Caco-2 (cell line): ENCODE measurements around the gene ADAMTS3. TPM values are rescaled to one million over a fixed set of nuclear protein-coding genes. Genes with fewer than 3 reads are reported as not detected.

Experiments used
- BruUV-seq: library from RNA; stranded (reverse); fragments of 400-500 nt; replicated peaks from 2 replicates; lab custom pipeline; 2021; lab: Mats Ljungman, UMichigan
- CTCF ChIA-PET: fragments of 300-600 bp; sonication (Branson Sonifier 250); formaldehyde crosslinking; loops from one replicate; lab custom pipeline; 2022; ENCODE audit warnings: antibody characterized with exemption; lab: Charles Lee
- POLR2A ChIA-PET: fragments of 300-600 bp; sonication (Branson Sonifier 250); formaldehyde crosslinking; loops from one replicate; lab custom pipeline; 2022; ENCODE audit warnings: antibody characterized with exemption; lab: Charles Lee
- DNase-seq, 2 experiments: peaks; one replicate each; pipeline versions ENCODE4 v3.0.0 to v3.0.0-alpha.2; 2020 to 2022
- H3K27me3 ChIP-seq: replicated peaks from 2 replicates; pipeline ENCODE4 v1.6.0; 2011; ENCODE audit warnings: low read length; ENCODE audit not compliant: control insufficient read depth, insufficient read depth
- H3K36me3 ChIP-seq: 2 replicates; pipeline ENCODE4 v1.5.1; 2011; ENCODE audit warnings: low read length; ENCODE audit not compliant: control insufficient read depth, insufficient read depth
- H3K4me1 ChIP-seq: fragments of 250-450 bp; sonication (Bioruptor Pico); 2 replicates; pipeline ENCODE4 v1.5.1; 2020; ENCODE audit warnings: mild to moderate bottlenecking
- H3K4me3 ChIP-seq: 2 replicates; pipeline ENCODE4 v1.5.1; 2011; ENCODE audit warnings: low read depth, mild to moderate bottlenecking, control low read depth, low read length
- H3K9me3 ChIP-seq: fragments of 250-450 bp; sonication (Bioruptor Pico); 2 replicates; pipeline ENCODE4 v1.5.1; 2020; ENCODE audit warnings: mild to moderate bottlenecking, moderate library complexity
- H3K27ac Mint-ChIP-seq: one replicate; pipeline ENCODE4 v1.8.0; 2022; ENCODE audit warnings: mixed read lengths; ENCODE audit not compliant: unreplicated experiment
- H3K27me3 Mint-ChIP-seq: one replicate; pipeline ENCODE4 v1.8.0; 2022; ENCODE audit warnings: mixed read lengths; ENCODE audit not compliant: insufficient read depth, unreplicated experiment
- H3K36me3 Mint-ChIP-seq: one replicate; pipeline ENCODE4 v1.8.0; 2022; ENCODE audit warnings: mild to moderate bottlenecking, mixed read lengths; ENCODE audit not compliant: insufficient read depth, unreplicated experiment
- H3K4me1 Mint-ChIP-seq: one replicate; pipeline ENCODE4 v1.8.0; 2022; ENCODE audit warnings: low read depth, mixed read lengths; ENCODE audit not compliant: unreplicated experiment
- H3K4me3 Mint-ChIP-seq: one replicate; pipeline ENCODE4 v1.8.0; 2022; ENCODE audit warnings: mild to moderate bottlenecking, moderate library complexity, mixed read lengths; ENCODE audit not compliant: unreplicated experiment
- H3K9me3 Mint-ChIP-seq: one replicate; pipeline ENCODE4 v1.8.0; 2022; ENCODE audit warnings: mixed read lengths; ENCODE audit not compliant: unreplicated experiment
- intact Hi-C: fragments of 100-400 bp; cut with micrococcal nuclease; formaldehyde crosslinking; loops from one replicate; pipeline ENCODE4 v1.10.0; 2022; ENCODE audit not compliant: unreplicated experiment
- total RNA-seq: library from RNA; stranded (reverse); gene quantifications from 2 replicates; pipeline ENCODE4 v1.2.3, GENCODE V29; 2022
- TF ChIP-seq, protein P1 (sequence below), 2 experiments: fragments of 200-600 bp in 1 of 2; IDR thresholded peaks; 1 replicate in 1 of 2; 2 replicates in 1 of 2; pipeline versions ENCODE4 v1.5.1 to v1.8.0; 2011 to 2022; ENCODE audit warnings: antibody characterized with exemption in 1 of 2, control low read depth in 1 of 2, inconsistent platforms in 1 of 2, low read depth in 1 of 2, low read length in 1 of 2, mild to moderate bottlenecking in 1 of 2, moderate library complexity in 1 of 2; ENCODE audit not compliant: insufficient read depth in 1 of 2, severe bottlenecking in 1 of 2, unreplicated experiment in 1 of 2

The ADAMTS3 gene
- total RNA-seq, 1 experiment from 2014 or later = not detected

DNA sequence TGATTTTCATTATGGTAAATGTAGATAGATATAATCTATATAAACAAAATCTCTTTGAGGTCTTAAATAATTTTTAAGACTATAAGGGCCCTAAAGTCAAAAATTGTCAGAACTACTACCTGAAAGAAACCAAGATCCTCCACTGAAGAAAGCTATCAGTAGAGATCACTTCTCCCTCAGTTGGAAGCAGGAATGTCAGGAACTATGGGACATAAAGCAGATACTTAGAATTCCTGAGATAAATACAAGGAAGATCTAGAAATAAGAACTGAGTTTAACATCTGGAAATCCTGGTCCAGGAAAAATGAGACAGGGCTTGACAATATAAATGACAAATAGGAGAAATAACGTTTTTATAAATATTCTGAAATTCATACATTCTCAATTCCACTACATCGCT is 97.2 kb downstream of the ADAMTS3 start:
- TF ChIP-seq, protein P1, sequence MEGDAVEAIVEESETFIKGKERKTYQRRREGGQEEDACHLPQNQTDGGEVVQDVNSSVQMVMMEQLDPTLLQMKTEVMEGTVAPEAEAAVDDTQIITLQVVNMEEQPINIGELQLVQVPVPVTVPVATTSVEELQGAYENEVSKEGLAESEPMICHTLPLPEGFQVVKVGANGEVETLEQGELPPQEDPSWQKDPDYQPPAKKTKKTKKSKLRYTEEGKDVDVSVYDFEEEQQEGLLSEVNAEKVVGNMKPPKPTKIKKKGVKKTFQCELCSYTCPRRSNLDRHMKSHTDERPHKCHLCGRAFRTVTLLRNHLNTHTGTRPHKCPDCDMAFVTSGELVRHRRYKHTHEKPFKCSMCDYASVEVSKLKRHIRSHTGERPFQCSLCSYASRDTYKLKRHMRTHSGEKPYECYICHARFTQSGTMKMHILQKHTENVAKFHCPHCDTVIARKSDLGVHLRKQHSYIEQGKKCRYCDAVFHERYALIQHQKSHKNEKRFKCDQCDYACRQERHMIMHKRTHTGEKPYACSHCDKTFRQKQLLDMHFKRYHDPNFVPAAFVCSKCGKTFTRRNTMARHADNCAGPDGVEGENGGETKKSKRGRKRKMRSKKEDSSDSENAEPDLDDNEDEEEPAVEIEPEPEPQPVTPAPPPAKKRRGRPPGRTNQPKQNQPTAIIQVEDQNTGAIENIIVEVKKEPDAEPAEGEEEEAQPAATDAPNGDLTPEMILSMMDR (IDR thresholded peaks at IDR 0.05; ENCODE audit: insufficient read depth in 1 of 2, low read depth in 1 of 2, low read length in 1 of 2, severe bottlenecking in 1 of 2, unreplicated experiment in 1 of 2) = no peak
- H3K9me3 ChIP-seq = no peaks in the 10 kb centered on the region
- no peak overlapping the region for H3K4me3 ChIP-seq
- no peak for DNase-seq
- BruUV-seq = no TSS peak
- H3K4me1 Mint-ChIP-seq = no peaks in the 10 kb centered on the region
- H3K36me3 Mint-ChIP-seq = no peaks in the 10 kb centered on the region
- no peak overlapping the region for H3K4me3 Mint-ChIP-seq
- H3K27me3 ChIP-seq = no peaks in the 10 kb centered on the region
- ChIA-PET CTCF (no interaction called here), POLR2A (no interaction called here)
- intact Hi-C loops = no loop called here
- no peak overlapping the region for H3K27ac Mint-ChIP-seq
- H3K4me1 ChIP-seq = no peaks in the 10 kb centered on the region
- H3K9me3 Mint-ChIP-seq = no peaks in the 10 kb centered on the region
- no peaks in the 10 kb centered on the region for H3K27me3 Mint-ChIP-seq
- H3K36me3 ChIP-seq = no peaks in the 10 kb centered on the region

DNA sequence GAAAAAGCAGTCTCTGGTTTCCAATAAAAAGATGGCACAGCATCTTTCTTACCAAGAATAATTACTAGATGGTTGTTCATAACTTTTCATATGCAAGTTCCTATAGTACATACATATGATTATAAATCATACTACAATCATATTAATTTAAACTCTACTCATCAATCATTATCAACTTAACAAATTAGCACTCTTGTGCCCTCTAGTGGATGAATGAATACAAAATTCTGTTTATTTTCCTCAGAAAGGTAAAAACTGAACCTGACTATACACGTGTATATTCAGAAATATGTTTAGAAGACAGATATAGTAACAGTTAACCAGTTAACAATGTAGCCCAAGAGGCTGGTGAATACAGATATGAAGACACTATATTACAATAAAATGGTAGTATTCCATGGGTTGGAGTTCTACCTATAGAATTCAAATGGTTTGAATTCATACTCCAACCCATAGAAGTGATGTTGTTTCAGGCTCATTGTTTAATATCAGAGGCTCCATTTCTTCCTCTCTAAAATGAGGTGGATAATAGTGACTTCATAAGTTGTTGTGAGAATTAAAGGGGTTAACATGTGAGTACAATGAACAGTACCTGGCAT is 100.0 kb downstream of the ADAMTS3 start:
- no peaks in the 10 kb centered on the region for H3K9me3 ChIP-seq
- Mint-ChIP-seq H3K4me3 (no peak overlapping the region), H3K27me3 (no peaks in the 10 kb centered on the region), H3K9me3 (no peaks in the 10 kb centered on the region), H3K36me3 (no peaks in the 10 kb centered on the region), H3K27ac (no peak overlapping the region), H3K4me1 (no peaks in the 10 kb centered on the region)
- ChIA-PET POLR2A (no interaction called here), CTCF (no interaction called here)
- H3K4me1 ChIP-seq = no peaks in the 10 kb centered on the region
- TF ChIP-seq, protein P1 (IDR thresholded peaks at IDR 0.05; ENCODE audit: insufficient read depth in 1 of 2, low read depth in 1 of 2, low read length in 1 of 2, severe bottlenecking in 1 of 2, unreplicated experiment in 1 of 2) = peak; percentile 25 to 55
- no peaks in the 10 kb centered on the region for H3K27me3 ChIP-seq
- no peak overlapping the region for H3K4me3 ChIP-seq
- BruUV-seq = no TSS peak
- intact Hi-C loops = loop anchor here (1.0 kb wide), 2 partner anchors 143 to 173 kb away; no protein-coding TSS in a partner anchor
- DNase-seq = no peak
- H3K36me3 ChIP-seq = no peaks in the 10 kb centered on the region

DNA sequence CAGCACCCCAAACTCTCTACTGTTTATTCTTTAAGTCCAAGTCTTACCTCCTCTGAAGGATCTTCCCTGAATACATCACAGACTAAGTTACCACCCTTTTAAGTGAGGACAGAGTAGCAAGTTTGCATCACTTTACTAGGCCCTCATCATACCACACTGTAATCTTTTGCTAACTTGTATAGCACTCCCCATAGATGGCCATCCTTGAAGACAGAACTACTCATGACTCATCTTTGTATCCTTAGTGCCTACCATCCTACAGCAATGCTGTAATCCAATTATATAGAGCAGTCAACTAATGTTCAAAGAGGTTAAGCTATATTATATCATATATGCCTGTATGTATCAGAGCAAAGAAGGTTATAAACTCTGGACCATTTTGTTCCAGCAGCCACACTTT is 101.4 kb downstream of the ADAMTS3 start:
- Histone ChIP-seq H3K9me3 (no peaks in the 10 kb centered on the region), H3K27me3 (no peaks in the 10 kb centered on the region), H3K36me3 (no peaks in the 10 kb centered on the region), H3K4me1 (no peaks in the 10 kb centered on the region), H3K4me3 (no peak overlapping the region)
- Mint-ChIP-seq H3K27ac (no peak overlapping the region), H3K36me3 (no peaks in the 10 kb centered on the region), H3K4me3 (no peak overlapping the region), H3K27me3 (peaks cover 2% of the 10 kb centered on the region), H3K4me1 (no peaks in the 10 kb centered on the region), H3K9me3 (no peaks in the 10 kb centered on the region)
- no TSS peak for BruUV-seq
- DNase-seq = no peak
- POLR2A ChIA-PET = no interaction called here
- CTCF ChIA-PET = interaction anchor here (1.2 kb wide), 1 partner anchor 171 kb away, joined by 4 read pairs; no protein-coding TSS in a partner anchor
- intact Hi-C loops = no loop called here
- TF ChIP-seq, protein P1 (IDR thresholded peaks at IDR 0.05; ENCODE audit: insufficient read depth in 1 of 2, low read depth in 1 of 2, low read length in 1 of 2, severe bottlenecking in 1 of 2, unreplicated experiment in 1 of 2) = no peak
